ENCODE results near the gene OPTC. TPM values are rescaled to one million over a fixed set of nuclear protein-coding genes. Genes with fewer than 3 reads are reported as not detected.
A peak's percentile ranks its signal among the peaks of the same experiment; 100 is the strongest.

The OPTC gene
- total RNA-seq, 3 donors from 2014 or later = not detected

DNA sequence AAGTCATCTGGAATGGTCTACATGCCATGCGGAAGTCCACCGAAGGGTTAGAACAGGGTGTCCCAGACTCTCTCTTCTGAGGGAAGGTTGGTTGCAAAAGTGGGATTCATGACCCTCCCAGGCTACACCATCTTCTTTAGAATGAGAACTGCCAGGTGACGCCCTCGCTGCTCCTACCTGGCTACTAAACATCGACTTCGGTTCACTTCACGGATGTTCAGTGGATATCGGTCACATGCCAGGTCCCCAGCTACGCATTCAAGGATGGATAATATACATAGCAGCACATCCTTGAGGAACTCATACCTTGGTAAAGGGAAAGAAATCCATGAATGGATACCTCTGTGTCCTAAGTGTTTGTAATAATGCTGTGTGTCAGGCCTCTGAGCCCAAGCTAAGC is 3.3 kb upstream of the OPTC start:
- Histone ChIP-seq H3K4me1 (no peaks in the 10 kb centered on the region), H3K27me3 (no peaks in the 10 kb centered on the region), H3K4me3 (no peak overlapping the region), H3K36me3 (no peaks in the 10 kb centered on the region), H3K9me3 (no peaks in the 10 kb centered on the region), H3K27ac (no peak overlapping the region)
- intact Hi-C loops (cut with DNase I; ENCODE audit: low total_unique reads) = no loop called here
- DNase-seq (ENCODE audit: low spot score in 2 of 2) = no peak
- TF ChIP-seq, protein P1, sequence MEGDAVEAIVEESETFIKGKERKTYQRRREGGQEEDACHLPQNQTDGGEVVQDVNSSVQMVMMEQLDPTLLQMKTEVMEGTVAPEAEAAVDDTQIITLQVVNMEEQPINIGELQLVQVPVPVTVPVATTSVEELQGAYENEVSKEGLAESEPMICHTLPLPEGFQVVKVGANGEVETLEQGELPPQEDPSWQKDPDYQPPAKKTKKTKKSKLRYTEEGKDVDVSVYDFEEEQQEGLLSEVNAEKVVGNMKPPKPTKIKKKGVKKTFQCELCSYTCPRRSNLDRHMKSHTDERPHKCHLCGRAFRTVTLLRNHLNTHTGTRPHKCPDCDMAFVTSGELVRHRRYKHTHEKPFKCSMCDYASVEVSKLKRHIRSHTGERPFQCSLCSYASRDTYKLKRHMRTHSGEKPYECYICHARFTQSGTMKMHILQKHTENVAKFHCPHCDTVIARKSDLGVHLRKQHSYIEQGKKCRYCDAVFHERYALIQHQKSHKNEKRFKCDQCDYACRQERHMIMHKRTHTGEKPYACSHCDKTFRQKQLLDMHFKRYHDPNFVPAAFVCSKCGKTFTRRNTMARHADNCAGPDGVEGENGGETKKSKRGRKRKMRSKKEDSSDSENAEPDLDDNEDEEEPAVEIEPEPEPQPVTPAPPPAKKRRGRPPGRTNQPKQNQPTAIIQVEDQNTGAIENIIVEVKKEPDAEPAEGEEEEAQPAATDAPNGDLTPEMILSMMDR (IDR thresholded peaks at IDR 0.05) = no peak
- TF ChIP-seq POLR2A (IDR thresholded peaks at IDR 0.05) (no peak), POLR2AphosphoS5 (IDR thresholded peaks at IDR 0.05) (no peak)

DNA sequence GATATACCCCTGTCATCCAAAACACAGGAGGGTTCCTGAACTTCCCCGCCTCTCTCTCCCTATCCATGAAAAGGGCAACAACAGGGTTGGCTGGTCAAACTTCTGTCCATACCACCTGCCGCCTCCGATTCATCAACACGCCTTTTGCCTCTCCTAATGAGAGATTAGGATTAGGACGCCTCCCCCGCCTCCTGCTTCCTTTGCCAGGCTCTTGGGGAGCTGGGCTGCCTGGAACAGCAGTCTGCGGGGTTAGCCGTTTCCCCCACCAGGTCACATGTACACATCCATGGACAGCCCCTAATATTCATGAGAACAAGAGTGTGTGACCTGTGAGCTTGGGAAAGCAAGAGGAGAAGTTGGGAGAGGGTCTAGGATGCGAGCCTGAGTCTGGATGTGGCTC is 2.3 kb upstream of the OPTC start:
- no peak for DNase-seq (ENCODE audit: low spot score in 2 of 2)
- peak overlapping the region in 1 of 2 donors; percentile 17 for H3K27ac ChIP-seq
- TF ChIP-seq, protein P1 (IDR thresholded peaks at IDR 0.05) = no peak
- TF ChIP-seq POLR2AphosphoS5 (IDR thresholded peaks at IDR 0.05) (no peak), POLR2A (IDR thresholded peaks at IDR 0.05) (no peak)
- no peaks in the 10 kb centered on the region for H3K4me1 ChIP-seq
- no peak overlapping the region for H3K4me3 ChIP-seq
- H3K9me3 ChIP-seq = no peaks in the 10 kb centered on the region
- H3K36me3 ChIP-seq = no peaks in the 10 kb centered on the region
- no peaks in the 10 kb centered on the region for H3K27me3 ChIP-seq
- intact Hi-C loops (cut with DNase I; ENCODE audit: low total_unique reads) = no loop called here

DNA sequence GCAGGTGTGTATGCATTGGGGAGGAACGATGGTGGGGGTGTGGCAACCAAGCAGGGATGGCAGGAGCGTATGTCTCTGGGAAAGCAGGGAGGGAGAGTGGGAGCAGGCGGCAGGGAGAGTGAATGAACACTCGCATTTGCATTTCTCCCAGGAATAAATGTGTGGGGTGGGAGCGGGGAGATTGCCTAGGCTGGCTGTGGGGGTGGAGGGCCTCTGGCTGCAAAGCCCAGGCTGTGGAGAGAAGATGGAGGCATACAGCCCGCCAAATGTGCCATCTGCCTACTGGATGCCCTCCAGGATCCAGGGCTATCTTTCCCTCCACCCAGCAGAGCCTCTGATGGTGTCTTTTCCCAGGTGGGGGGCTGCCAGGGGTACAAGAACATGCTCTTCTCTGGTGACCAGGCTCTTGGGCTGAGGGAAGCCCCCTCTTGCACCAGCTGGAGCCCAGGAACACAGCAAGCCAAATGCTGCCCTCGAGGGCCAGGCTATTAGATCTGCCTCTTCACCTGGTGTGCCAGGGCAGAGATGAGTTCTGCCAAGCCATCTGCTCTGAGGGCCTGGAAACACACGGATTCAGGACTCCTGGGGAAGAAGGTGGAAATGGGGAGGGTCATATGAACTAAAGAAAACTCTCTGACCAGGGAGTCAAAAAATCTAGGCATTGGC is 1.7 kb upstream of the OPTC start:
- no peaks in the 10 kb centered on the region for H3K9me3 ChIP-seq
- no peaks in the 10 kb centered on the region for H3K27me3 ChIP-seq
- intact Hi-C loops (cut with DNase I; ENCODE audit: low total_unique reads) = no loop called here
- DNase-seq (ENCODE audit: low spot score in 2 of 2) = no peak
- H3K27ac ChIP-seq = peak overlapping the region in 1 of 2 donors; percentile 17
- no peak overlapping the region for H3K4me3 ChIP-seq
- H3K4me1 ChIP-seq = no peaks in the 10 kb centered on the region
- H3K36me3 ChIP-seq = no peaks in the 10 kb centered on the region
- TF ChIP-seq POLR2A (IDR thresholded peaks at IDR 0.05) = no peak
- TF ChIP-seq POLR2AphosphoS5 (IDR thresholded peaks at IDR 0.05) = no peak
- TF ChIP-seq, protein P1 (IDR thresholded peaks at IDR 0.05) = no peak

DNA sequence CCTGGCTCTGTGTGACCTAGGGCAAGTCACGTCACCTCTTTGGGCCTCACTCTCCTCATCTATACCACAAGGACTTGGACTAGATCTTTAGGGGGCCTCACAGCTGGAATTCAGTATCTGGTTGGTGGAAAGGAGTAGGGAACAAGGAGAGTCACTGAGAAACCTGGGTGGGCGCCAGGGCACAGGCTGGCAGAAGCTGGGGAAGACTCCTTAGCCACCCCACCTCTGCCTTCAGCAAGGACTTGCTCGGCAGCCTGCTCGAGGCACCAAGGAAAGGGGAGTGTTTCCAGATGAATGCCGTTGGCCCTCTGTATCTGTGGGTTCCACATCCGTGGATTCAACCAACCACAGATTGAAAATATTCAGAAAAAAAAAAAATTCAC is 1.2 kb upstream of the OPTC start:
- intact Hi-C loops (cut with DNase I; ENCODE audit: low total_unique reads) = no loop called here
- TF ChIP-seq POLR2A (IDR thresholded peaks at IDR 0.05) = no peak
- TF ChIP-seq POLR2AphosphoS5 (IDR thresholded peaks at IDR 0.05) = no peak
- TF ChIP-seq, protein P1 (IDR thresholded peaks at IDR 0.05) = no peak

DNA sequence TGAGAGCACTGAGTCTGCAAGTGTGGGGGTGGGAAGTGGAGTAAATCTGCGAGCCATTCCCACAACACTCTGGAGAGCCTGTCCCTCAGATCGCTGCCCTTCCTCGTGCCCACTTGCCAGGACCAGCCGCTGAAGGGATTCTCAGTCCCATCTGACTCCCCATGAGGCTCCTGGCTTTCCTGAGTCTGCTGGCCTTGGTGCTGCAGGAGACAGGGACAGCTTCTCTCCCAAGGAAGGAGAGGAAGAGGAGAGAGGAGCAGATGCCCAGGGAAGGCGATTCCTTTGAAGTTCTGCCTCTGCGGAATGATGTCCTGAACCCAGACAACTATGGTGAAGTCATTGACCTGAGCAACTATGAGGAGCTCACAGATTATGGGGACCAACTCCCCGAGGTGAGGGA is 1.9 kb downstream of the OPTC start:
- DNase-seq (ENCODE audit: low spot score in 2 of 2) = no peak
- intact Hi-C loops (cut with DNase I; ENCODE audit: low total_unique reads) = no loop called here
- H3K27me3 ChIP-seq = no peaks in the 10 kb centered on the region
- TF ChIP-seq POLR2AphosphoS5 (IDR thresholded peaks at IDR 0.05) (no peak), POLR2A (IDR thresholded peaks at IDR 0.05) (no peak)
- TF ChIP-seq, protein P1 (IDR thresholded peaks at IDR 0.05) = no peak
- no peaks in the 10 kb centered on the region for H3K36me3 ChIP-seq
- no peaks in the 10 kb centered on the region for H3K9me3 ChIP-seq
- no peak overlapping the region for H3K27ac ChIP-seq
- H3K4me1 ChIP-seq = no peaks in the 10 kb centered on the region
- H3K4me3 ChIP-seq = no peak overlapping the region

More for the DNA sequence above, 1.2 kb upstream of the OPTC start:
- no peaks in the 10 kb centered on the region for H3K4me1 ChIP-seq
- H3K27ac ChIP-seq = no peak overlapping the region
- H3K9me3 ChIP-seq = no peaks in the 10 kb centered on the region
- no peak overlapping the region for H3K4me3 ChIP-seq
- no peaks in the 10 kb centered on the region for H3K27me3 ChIP-seq
- no peak for DNase-seq (ENCODE audit: low spot score in 2 of 2)
- no peaks in the 10 kb centered on the region for H3K36me3 ChIP-seq

Measured in breast epithelium (tissue), 4 donors.